ENCODE results near the gene NOP58.
"Not testable (repeated sequence)": the region's sequence is repeated elsewhere in the genome, so short reads cannot be mapped to it uniquely, and the experiment has no call there.

Gene NOP58

GRCh38 chr2:202306034-202306433 lies 40.5 kb downstream of the NOP58 start:
- peaks cover 36 to 52% (median 49%) of the 10 kb centered on the region in 5 donors for H3K36me3 ChIP-seq (ENCODE audit: control insufficient read depth in 5 of 5, insufficient read depth in 5 of 5, low read length in 5 of 5)

GRCh38 chr2:202307690-202308089 lies 42.1 kb downstream of the NOP58 start:
- H3K9ac ChIP-seq (ENCODE audit: low read length in 5 of 5) = no peak overlapping the region
- peaks cover 27 to 39% (median 36%) of the 10 kb centered on the region in 5 donors for H3K36me3 ChIP-seq (ENCODE audit: control insufficient read depth in 5 of 5, insufficient read depth in 5 of 5, low read length in 5 of 5)

More at GRCh38 chr2:202306034-202306433, 40.5 kb downstream of the NOP58 start:
- Histone ChIP-seq H3K4me1 (ENCODE audit: control insufficient read depth in 5 of 5, insufficient read depth in 5 of 5, low read length in 5 of 5) (no peaks in the 10 kb centered on the region), H3K27ac (ENCODE audit: low read depth, low read length) (no peak overlapping the region), H3K27me3 (ENCODE audit: control insufficient read depth in 5 of 5, insufficient read depth in 4 of 5, low read length in 5 of 5) (no peaks in the 10 kb centered on the region), H3K9ac (ENCODE audit: low read length in 5 of 5) (no peak overlapping the region), H3K4me3 (ENCODE audit: low read depth in 1 of 5, low read length in 5 of 5) (no peak overlapping the region), H3K9me3 (ENCODE audit: control insufficient read depth in 5 of 5, low read length in 5 of 5) (no peaks in the 10 kb centered on the region)

GRCh38 chr2:202311823-202312388 lies 46.3 kb downstream of the NOP58 start:
- Histone ChIP-seq H3K4me1 (ENCODE audit: control insufficient read depth in 5 of 5, insufficient read depth in 5 of 5, low read length in 5 of 5) (peaks cover 0 to 3% (median 2%) of the 10 kb centered on the region in 5 donors), H3K27me3 (ENCODE audit: control insufficient read depth in 5 of 5, insufficient read depth in 4 of 5, low read length in 5 of 5) (no peaks in the 10 kb centered on the region), H3K9me3 (ENCODE audit: control insufficient read depth in 5 of 5, low read length in 5 of 5) (no peaks in the 10 kb centered on the region), H3K9ac (ENCODE audit: low read length in 5 of 5) (no peak overlapping the region), H3K36me3 (ENCODE audit: control insufficient read depth in 5 of 5, insufficient read depth in 5 of 5, low read length in 5 of 5) (peaks cover 0 to 7% (median 0%) of the 10 kb centered on the region in 5 donors), H3K4me3 (ENCODE audit: low read depth in 1 of 5, low read length in 5 of 5) (no peak overlapping the region), H3K27ac (ENCODE audit: low read depth, low read length) (no peak overlapping the region)

More at GRCh38 chr2:202307690-202308089, 42.1 kb downstream of the NOP58 start:
- H3K27me3 ChIP-seq (ENCODE audit: control insufficient read depth in 5 of 5, insufficient read depth in 4 of 5, low read length in 5 of 5) = no peaks in the 10 kb centered on the region
- H3K27ac ChIP-seq (ENCODE audit: low read depth, low read length) = no peak overlapping the region
- no peaks in the 10 kb centered on the region for H3K4me1 ChIP-seq (ENCODE audit: control insufficient read depth in 5 of 5, insufficient read depth in 5 of 5, low read length in 5 of 5)
- no peaks in the 10 kb centered on the region for H3K9me3 ChIP-seq (ENCODE audit: control insufficient read depth in 5 of 5, low read length in 5 of 5)
- no peak overlapping the region for H3K4me3 ChIP-seq (ENCODE audit: low read depth in 1 of 5, low read length in 5 of 5)

- Histone ChIP-seq H3K9me3 (ENCODE audit: control insufficient read depth in 5 of 5, low read length in 5 of 5) (no peaks in the 10 kb centered on the region), H3K9ac (ENCODE audit: low read length in 5 of 5) (no peak overlapping the region), H3K27ac (ENCODE audit: low read depth, low read length) (no peak overlapping the region), H3K36me3 (ENCODE audit: control insufficient read depth in 5 of 5, insufficient read depth in 5 of 5, low read length in 5 of 5) (no peaks in the 10 kb centered on the region), H3K4me1 (ENCODE audit: control insufficient read depth in 5 of 5, insufficient read depth in 5 of 5, low read length in 5 of 5) (peaks cover 0 to 14% (median 13%) of the 10 kb centered on the region in 5 donors), H3K27me3 (ENCODE audit: control insufficient read depth in 5 of 5, insufficient read depth in 4 of 5, low read length in 5 of 5) (no peaks in the 10 kb centered on the region), H3K4me3 (ENCODE audit: low read depth in 1 of 5, low read length in 5 of 5) (no peak overlapping the region)
Measured at GRCh38 chr2:202314116-202314515, 48.6 kb downstream of the NOP58 start.

DNA sequence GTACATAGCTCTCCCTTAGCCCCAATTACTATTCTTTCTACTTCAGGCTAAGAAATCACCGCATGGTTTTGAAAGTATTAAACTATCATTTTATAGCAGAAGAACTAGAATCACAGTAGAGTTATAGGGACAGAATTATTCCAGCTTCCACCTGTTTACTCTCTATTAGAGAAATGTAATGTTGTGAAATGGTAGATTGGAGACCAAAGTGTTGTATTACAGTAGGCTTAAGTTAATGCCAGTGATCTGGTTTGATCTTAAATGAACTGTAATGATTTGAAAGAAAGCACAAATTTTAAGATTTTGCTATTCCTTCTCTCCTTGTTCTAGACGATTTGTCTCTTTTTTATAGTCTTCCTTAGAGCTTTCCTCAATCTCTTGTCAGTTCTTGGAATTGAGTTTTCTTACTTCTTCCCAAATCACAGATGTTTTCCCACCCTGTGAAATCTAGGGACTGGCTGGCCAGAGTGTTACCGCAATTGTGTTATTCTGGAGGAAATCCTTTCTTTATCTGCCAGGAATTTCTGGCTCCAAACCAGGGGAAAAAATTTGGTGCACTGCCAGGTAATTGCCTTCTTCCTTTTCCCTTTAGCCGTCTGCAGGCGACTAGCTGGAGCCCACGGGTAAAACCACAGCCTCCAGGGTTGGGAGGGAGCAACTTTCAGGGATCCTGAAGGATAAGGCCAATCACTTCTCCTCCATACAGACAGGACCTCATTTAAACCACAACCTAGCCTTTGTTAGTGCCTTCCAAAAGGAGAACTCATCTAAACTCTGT lies 51.7 kb downstream of the NOP58 start:
- Histone ChIP-seq H3K9ac (ENCODE audit: low read length in 5 of 5) (peak overlapping the region in 2 of 5 donors; percentile 6 to 26), H3K4me3 (ENCODE audit: low read depth in 1 of 5, low read length in 5 of 5) (no peak overlapping the region), H3K27me3 (ENCODE audit: control insufficient read depth in 5 of 5, insufficient read depth in 4 of 5, low read length in 5 of 5) (no peaks in the 10 kb centered on the region), H3K4me1 (ENCODE audit: control insufficient read depth in 5 of 5, insufficient read depth in 5 of 5, low read length in 5 of 5) (peaks cover 0 to 14% (median 13%) of the 10 kb centered on the region in 5 donors), H3K36me3 (ENCODE audit: control insufficient read depth in 5 of 5, insufficient read depth in 5 of 5, low read length in 5 of 5) (peaks cover 0 to 5% (median 0%) of the 10 kb centered on the region in 5 donors), H3K27ac (ENCODE audit: low read depth, low read length) (peak overlapping the region; percentile 50), H3K9me3 (ENCODE audit: control insufficient read depth in 5 of 5, low read length in 5 of 5) (no peaks in the 10 kb centered on the region)

GRCh38 chr2:202320362-202320761 lies 54.8 kb downstream of the NOP58 start:
- H3K36me3 ChIP-seq (ENCODE audit: control insufficient read depth in 5 of 5, insufficient read depth in 5 of 5, low read length in 5 of 5); H3K27ac ChIP-seq (ENCODE audit: low read depth, low read length); H3K27me3 ChIP-seq (ENCODE audit: control insufficient read depth in 5 of 5, insufficient read depth in 4 of 5, low read length in 5 of 5); H3K4me3 ChIP-seq (ENCODE audit: low read depth in 1 of 5, low read length in 5 of 5); H3K9me3 ChIP-seq (ENCODE audit: control insufficient read depth in 5 of 5, low read length in 5 of 5); H3K9ac ChIP-seq (ENCODE audit: low read length in 5 of 5): not testable (repeated sequence)
- peaks cover 0 to 14% (median 13%) of the 10 kb centered on the region in 5 donors for H3K4me1 ChIP-seq (ENCODE audit: control insufficient read depth in 5 of 5, insufficient read depth in 5 of 5, low read length in 5 of 5)

GRCh38 chr2:202322435-202322834 lies 56.9 kb downstream of the NOP58 start:
- no peak overlapping the region for H3K27ac ChIP-seq (ENCODE audit: low read depth, low read length)
- peaks cover 0 to 12% (median 4%) of the 10 kb centered on the region in 5 donors for H3K36me3 ChIP-seq (ENCODE audit: control insufficient read depth in 5 of 5, insufficient read depth in 5 of 5, low read length in 5 of 5)
- H3K9me3 ChIP-seq (ENCODE audit: control insufficient read depth in 5 of 5, low read length in 5 of 5) = no peaks in the 10 kb centered on the region
- no peak overlapping the region for H3K9ac ChIP-seq (ENCODE audit: low read length in 5 of 5)
- H3K27me3 ChIP-seq (ENCODE audit: control insufficient read depth in 5 of 5, insufficient read depth in 4 of 5, low read length in 5 of 5) = no peaks in the 10 kb centered on the region
- H3K4me1 ChIP-seq (ENCODE audit: control insufficient read depth in 5 of 5, insufficient read depth in 5 of 5, low read length in 5 of 5) = peaks cover 0 to 6% (median 5%) of the 10 kb centered on the region in 5 donors
- H3K4me3 ChIP-seq (ENCODE audit: low read depth in 1 of 5, low read length in 5 of 5) = no peak overlapping the region

DNA sequence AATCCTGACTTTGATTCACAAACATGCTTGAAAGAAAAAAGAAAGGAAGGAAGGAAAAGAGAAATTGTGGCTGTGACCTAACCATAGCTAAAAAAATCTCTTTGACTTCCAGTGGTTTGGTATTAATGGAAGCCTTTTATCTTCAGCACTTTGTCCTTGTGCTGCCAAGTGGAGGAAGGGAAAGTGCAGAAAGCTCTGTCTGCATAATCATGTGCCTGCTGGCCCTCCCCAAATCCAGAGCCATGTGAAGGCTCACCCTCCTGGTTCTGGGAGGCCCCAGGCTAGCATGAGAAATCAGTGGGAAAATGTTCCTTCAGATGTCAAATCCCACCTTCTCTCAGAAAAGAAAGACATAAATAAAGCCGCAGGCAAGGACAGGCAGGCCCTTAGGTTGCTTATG lies 62.3 kb downstream of the NOP58 start:
- Histone ChIP-seq H3K9me3 (ENCODE audit: control insufficient read depth in 5 of 5, low read length in 5 of 5) (no peaks in the 10 kb centered on the region), H3K4me3 (ENCODE audit: low read depth in 1 of 5, low read length in 5 of 5) (no peak overlapping the region), H3K4me1 (ENCODE audit: control insufficient read depth in 5 of 5, insufficient read depth in 5 of 5, low read length in 5 of 5) (peaks cover 0 to 7% (median 0%) of the 10 kb centered on the region in 5 donors), H3K36me3 (ENCODE audit: control insufficient read depth in 5 of 5, insufficient read depth in 5 of 5, low read length in 5 of 5) (peaks cover 0 to 5% (median 0%) of the 10 kb centered on the region in 5 donors), H3K9ac (ENCODE audit: low read length in 5 of 5) (no peak overlapping the region), H3K27ac (ENCODE audit: low read depth, low read length) (no peak overlapping the region), H3K27me3 (ENCODE audit: control insufficient read depth in 5 of 5, insufficient read depth in 4 of 5, low read length in 5 of 5) (no peaks in the 10 kb centered on the region)

- Histone ChIP-seq H3K27me3 (ENCODE audit: control insufficient read depth in 5 of 5, insufficient read depth in 4 of 5, low read length in 5 of 5) (no peaks in the 10 kb centered on the region), H3K4me1 (ENCODE audit: control insufficient read depth in 5 of 5, insufficient read depth in 5 of 5, low read length in 5 of 5) (peaks cover 0 to 13% (median 0%) of the 10 kb centered on the region in 5 donors), H3K9ac (ENCODE audit: low read length in 5 of 5) (no peak overlapping the region), H3K9me3 (ENCODE audit: control insufficient read depth in 5 of 5, low read length in 5 of 5) (no peaks in the 10 kb centered on the region), H3K4me3 (ENCODE audit: low read depth in 1 of 5, low read length in 5 of 5) (no peak overlapping the region), H3K36me3 (ENCODE audit: control insufficient read depth in 5 of 5, insufficient read depth in 5 of 5, low read length in 5 of 5) (no peaks in the 10 kb centered on the region), H3K27ac (ENCODE audit: low read depth, low read length) (no peak overlapping the region)
Measured at GRCh38 chr2:202335791-202336467, 70.4 kb downstream of the NOP58 start.

DNA sequence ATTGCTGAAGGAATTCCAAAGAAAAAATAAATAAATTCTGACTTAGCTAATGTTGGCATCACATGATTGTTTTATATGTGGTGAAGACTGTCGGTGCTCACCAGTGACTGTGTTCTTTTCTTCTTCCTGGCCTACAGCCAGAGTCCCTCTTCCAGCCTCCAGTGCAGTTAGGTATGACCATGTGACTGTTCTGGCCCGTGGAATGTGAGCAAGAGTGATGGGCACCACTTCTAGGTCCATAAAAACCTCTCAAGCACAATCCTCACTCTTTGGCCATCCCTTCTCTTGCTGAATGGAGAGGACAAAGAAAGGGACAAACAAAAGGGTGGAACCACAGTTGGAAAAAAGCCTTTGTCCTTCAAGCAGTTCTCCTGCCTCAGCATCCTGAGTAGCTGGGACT lies 71.6 kb downstream of the NOP58 start:
- H3K27me3 ChIP-seq (ENCODE audit: control insufficient read depth in 5 of 5, insufficient read depth in 4 of 5, low read length in 5 of 5) = no peaks in the 10 kb centered on the region
- peaks cover 0 to 13% (median 0%) of the 10 kb centered on the region in 5 donors for H3K4me1 ChIP-seq (ENCODE audit: control insufficient read depth in 5 of 5, insufficient read depth in 5 of 5, low read length in 5 of 5)
- H3K36me3 ChIP-seq (ENCODE audit: control insufficient read depth in 5 of 5, insufficient read depth in 5 of 5, low read length in 5 of 5) = no peaks in the 10 kb centered on the region
- H3K27ac ChIP-seq (ENCODE audit: low read depth, low read length) = no peak overlapping the region
- no peak overlapping the region for H3K9ac ChIP-seq (ENCODE audit: low read length in 5 of 5)
- no peaks in the 10 kb centered on the region for H3K9me3 ChIP-seq (ENCODE audit: control insufficient read depth in 5 of 5, low read length in 5 of 5)
- no peak overlapping the region for H3K4me3 ChIP-seq (ENCODE audit: low read depth in 1 of 5, low read length in 5 of 5)
